HG03378 (cell line): ENCODE measurements around the gene AHDC1.

Source experiments
- ATAC-seq: cut with Tn5 transposase; IDR thresholded peaks from one replicate; pipeline ENCODE4 v1.9.1; 2021; ENCODE audit warnings: mild to moderate bottlenecking, moderate library complexity; ENCODE audit not compliant: unreplicated experiment

AHDC1 gene

DNA sequence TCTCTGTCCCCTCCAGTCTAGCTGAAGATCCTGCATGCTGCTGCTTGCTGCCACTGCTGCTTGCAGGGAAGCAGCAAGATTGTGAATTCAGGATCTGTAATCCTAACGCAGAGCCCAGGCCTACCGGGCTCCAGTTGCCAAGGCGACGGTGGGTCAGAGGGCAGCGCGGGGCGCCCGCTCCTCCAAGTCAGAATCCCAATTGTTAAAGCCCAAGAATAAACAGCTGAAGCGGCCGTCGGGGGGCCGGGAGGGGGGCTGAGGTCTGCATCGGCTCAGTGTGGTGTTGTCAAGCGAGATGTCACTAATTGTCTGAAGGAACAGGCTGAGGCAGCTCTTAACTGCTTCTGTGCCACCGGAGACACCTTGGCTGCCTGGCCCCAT, 36.8 kb downstream of the AHDC1 start:
- ATAC-seq = no peak

DNA sequence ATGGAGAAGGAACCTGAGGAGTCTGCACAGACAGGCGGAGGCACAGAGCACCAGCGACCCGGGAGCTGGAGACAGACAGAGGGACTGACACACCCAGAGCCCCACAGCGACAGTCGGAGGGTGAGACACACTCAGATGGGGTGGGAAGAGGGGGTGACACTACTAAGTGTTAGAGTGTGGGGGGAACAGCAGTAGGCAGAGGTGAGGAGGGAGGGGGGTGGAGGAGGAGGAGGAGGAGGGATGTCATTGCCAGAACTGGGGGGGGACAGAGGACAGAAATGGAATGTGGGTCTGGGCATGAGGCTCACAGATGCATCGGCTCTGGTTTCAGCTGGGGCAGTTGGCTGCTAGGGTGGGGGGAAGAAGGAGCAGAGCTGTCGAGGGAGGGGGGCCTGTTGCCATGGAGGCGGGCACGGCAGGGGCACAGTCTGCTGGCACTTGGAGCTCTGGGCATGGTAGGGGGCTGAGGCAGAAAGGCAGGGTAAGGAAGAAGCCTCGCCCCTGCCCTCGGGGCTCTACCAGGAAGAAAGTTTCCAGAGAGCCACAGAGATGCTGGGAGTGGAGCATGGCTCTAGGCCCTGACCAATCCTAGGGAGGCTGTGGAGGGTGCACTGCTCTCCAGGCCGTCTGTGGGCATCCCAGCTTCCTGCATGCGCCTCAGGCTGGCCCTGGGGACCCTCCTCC, 37.3 kb downstream of the AHDC1 start:
- no peak for ATAC-seq

DNA sequence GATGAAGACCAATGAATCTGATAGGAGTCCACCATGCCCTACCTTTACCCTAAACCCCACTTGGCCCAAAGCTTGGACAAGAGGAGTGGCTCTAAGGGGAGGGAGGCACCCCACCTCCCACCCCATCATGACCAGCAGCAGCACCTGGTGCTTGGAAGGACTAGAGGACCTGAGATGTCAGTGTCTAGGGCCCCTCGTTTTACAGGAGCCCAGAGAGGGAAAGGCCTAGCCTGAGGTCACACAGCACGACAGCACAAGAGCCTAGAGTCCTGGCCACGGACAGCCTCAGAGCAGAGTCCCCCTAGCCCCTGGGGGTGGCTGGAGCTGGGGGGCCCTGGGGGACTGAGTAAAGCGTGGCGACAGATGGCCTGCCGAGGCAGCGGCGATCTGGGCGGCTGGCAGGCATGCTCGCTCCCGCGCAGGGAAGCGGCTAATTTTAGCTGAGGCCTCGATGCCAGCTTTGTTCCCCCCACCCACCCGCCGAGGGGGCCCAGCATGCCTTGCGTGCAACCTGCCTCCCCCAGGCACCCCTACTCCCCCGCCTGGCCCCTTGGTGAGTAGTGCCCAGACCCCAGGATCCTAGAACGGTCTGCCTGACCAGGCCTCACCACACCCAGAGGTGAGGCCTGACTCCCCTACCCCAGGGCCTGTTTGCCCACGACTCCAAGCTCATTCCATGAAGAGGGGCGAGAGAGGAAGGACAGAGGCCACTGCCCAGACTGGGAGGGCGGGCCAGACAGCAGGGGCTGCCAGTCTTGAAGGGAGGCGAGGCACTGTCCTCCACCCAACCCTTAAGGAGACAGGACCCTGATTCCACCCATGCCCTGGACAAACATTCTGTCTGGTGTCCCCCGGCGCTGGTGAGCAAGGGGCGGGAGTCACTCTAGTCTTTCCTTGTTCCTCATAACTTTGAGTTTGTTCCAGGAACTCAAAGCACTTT, 39.0 kb downstream of the AHDC1 start:
- no peak for ATAC-seq

DNA sequence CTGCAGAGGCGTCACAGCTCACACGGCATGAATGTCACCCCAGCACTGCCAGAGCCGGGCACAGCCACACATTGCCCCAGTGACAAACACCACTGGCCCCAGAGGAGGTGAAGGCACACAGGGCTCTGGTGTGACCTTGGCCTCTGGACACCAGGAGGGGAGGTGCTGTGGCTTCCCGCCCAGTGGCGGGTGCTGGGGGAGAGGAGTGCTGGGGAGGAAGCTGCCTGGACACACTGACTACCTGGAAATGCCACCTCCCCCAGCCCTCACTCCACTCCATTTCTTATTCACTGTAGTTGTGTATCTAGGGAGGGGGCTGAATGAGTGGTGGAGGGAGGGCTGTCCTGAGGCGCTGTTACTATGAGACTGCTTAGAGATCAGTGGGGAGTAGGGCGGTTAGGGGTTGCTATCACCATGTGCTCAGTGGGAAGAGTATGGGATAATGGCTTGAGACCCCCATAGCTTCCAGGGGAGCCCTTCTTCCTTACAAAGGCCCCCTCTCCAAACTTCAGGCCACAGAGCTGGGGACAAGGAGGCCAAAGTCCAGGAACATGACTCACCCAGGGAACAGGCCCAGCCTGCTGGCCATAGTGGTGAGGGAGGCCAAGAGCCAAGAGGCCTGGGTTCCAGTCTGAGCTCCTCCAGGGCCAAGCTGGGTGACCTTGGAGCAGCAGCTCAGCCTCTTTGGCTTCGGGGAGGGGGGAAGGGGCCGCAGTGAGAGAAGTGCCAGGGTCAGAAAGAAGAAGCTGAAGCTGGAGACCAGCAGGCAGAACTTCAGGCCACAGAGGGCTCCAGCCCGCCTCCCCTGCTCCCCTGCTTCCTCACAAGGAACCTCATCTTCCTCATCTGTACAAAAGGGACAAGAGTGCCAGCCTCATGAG, 40.1 kb downstream of the AHDC1 start:
- no peak for ATAC-seq

DNA sequence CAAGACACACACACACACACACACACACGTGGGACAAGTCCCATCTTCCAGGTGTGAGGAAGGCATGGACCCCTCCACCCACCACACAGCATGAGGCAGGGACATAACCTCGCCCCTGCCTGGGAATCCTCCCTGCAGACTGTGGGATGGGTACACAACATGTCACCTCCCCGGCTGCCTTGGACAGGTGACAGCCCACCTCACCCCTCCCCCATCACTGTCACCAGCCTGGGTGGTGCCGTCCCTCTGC, 40.7 kb downstream of the AHDC1 start:
- no peak for ATAC-seq

DNA sequence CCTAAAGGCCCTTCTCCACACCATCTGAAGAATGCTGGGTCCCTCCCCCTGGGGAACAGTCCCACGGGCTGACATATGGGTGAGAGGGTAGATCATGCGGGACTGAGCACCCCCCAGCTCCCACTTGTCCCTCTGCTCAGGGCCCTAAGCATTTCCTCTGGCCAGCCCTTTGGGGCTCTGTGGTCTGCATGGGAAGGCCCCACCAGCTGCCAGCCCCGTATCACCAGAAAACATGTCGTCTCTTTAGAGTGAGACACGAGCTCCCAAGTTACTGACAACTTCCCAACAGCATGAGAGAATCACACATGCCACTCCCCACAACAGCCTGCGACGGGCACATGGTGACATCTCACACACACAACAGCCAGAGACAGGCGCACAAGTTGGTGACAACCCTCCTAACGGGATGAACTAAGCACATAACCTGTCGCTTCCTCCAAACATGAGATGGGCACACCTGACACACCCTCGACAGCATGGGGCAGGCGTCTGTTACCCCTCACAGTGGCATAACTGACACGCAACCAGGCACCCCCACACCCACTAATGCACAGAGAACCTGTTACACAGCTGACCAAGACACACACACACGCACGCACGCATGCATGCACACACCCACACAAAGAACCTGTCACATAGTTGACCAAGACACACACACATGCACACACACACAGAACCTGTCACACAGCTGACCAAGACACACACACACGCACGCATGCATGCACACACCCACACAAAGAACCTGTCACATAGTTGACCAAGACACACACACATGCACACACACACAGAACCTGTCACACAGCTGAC, 41.2 kb downstream of the AHDC1 start:
- ATAC-seq = no peak

DNA sequence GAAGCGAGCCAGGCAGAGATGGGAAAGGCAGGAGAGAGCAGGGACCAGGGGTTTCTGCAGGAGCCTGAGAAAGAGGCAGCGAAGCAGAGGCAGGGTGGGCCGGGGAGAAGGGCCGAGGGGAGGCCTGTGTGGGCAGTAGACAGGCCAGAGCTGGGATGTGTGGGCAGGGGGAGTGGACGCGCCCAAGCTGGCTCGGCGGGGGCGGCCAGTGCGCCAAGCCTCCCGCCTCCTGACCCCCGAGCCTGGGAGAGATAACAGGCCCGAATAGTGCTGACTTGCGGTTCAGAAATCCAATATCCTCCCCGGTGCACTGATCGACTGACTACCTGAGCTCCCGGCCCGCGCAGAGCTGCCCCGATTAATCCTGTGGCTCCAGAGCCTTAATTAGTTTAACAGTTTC, 41.9 kb downstream of the AHDC1 start:
- ATAC-seq = no peak

DNA sequence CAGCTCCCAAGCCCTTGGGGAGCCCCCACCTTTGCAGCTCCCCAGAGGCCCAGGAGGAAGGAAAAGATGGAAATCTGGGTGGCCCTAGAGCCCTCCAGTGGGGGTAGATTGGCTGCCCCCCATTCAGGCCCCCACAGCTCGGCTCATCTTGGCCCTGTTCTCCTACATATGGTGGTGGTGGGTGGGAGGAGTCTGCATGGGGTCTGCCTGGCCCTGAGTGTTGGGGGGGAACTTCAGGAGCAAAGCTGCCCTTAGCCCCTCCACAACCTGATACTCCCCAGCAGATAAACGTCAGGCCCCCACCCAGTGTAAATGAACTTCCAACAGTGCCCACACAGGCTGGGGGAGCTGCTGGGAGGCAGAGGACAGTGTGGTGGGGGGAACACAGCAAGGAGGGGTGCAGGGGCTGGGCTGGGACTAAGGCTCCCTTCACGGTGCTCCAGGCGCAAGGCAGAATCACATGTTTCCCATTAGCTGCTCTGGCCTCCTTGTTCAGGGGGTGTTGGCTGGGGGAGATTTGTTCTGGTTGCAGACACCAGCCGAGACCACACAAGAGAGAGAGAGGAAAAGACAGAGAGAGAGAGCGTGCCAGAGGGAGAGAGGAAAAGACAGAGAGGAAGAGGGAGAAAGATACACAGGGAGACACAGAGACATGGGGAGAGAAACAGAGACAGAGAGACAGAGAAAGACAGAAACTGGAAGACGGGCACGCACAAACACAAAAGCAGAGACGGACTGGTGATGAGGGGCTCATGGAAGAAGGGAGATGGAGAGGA, 42.6 kb downstream of the AHDC1 start:
- no peak for ATAC-seq

DNA sequence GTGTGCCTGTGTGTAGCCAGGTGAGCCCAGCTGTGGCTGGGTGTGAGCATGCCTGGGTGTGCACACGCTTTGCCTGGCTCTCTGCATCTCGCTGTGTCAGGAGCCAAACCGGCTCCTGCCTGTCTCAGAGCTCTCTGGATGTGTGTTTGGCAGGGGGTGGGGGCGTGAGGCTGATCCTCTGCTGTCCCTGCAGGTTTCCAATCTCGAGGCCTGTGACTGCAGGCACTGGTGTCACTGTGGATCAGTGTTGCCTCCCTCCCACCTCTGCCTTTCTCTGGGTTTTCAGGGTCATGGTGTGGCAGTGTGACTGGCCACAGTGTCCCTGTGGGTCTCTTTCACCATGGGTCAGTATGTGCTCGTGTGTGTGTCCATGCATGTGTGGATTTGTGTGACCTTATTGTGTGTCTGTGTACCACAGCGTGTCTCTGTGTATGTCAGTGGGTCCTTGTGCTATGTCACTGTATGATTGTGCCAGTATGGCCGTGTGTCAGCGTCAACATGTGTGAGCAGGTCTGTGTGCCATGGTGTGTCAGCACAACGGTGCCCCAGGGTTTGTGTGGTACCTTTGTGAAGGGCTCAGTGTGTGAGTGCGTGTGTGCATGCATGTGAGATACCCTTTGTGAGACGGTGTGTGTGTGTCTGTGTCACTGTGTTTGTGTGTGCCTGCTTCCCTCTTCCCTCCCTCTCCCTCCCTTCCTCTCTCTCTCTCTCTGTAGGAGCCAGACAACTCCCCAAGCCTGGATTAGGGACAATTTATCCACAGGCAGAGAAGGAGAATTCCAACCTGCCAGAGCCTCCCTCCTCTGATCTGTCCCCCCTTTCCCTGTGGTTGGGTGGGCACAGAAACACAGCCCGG, 43.4 kb downstream of the AHDC1 start:
- no peak for ATAC-seq

DNA sequence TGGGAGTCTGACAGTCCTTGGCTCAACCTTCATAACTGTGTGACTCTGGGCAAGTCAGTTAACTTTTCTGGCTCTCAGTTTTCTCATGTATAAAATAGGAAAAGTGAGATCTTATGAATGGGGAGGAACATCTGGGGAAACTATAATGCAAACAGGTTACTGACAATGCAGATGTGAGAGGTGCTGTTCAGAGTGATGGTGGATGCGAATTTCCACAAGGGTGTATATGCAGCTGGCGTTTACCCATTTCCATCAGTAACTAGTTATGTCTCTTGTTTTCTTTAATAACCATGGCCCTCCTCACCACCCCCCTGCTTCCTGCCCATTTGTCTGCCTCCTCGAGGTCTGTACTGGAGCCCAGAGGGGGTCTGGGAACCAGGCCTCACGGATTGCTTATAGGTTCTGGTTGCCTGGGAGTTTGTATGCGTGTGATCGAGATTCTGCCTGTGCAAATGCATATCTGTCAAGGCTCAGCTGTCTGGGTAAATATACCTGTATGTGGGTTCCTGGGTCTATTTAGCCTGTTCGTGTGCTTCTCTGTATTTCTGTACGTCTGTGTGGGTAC, 44.4 kb downstream of the AHDC1 start:
- ATAC-seq = no peak

DNA sequence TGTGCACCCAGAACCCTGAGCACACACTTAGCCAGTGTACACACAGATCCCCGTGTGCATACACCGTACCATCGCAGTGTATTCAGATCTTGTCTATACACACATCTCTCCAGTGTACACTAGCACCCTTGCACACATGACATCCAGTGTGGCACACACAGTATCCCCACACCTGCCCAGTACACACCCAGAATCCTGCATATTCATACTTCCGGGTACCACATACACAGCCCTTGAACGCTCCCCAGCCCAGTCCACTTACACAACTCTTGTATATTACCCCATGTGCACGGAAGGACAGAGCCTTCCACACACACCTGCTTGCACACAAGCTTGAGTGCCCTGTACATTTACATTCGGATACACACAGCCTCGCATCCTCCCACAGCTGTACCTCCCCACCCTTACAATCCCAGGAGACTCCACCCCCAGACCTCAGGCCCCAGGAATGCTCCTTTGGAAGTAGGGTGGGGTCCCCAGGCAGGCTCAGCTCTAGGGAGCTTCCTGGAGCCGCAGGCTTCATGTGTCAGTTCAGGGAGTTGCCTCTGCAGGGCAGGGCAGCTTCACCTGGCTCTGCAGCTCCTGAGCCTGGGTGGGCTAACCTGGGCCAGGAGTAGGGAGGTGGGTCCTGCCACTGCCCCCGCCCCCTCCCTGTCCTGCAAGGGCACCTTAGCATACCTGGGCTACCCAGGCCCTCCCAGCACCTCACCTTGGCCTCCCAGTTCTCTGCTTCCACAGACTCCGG, 46.2 kb downstream of the AHDC1 start:
- ATAC-seq = no peak

DNA sequence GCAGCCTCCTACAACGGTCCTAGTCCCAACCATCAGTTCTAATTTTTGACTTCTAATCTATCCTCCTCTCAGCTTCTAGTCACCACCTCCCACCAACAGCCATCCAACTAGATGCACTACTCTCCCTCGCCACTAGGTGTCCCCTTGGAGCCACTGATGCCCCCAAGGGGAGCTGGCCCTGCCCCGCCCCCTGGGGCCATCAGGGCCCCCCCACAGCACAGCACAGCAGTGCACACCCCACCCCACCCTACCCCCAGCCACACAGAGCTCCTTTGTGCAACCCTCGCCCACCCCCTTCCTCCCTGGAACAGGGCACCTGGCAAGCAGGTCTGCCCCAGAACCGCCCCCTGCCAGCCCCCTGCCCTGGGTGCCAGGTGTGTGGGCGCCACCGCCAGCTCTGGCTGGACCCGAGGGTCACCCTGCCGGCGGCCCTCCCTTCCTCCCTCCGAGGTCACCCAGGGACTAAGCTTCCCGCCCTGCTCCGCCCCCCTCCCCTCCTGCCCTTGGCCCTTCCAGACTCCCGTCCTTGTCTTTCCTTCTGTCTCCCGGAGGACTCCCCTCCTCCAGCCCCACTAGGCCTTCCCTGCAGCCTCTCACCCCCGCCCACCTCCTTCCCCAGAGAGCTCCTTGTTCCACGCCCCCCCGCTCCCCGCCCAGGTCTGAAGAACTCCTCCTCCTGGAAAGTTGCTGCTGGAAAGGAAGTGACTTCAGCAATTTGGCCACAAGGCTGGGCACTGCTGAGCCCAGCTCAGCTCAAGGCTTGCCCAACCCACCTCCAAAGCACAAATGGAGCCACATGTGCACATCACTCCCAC, 47.0 kb downstream of the AHDC1 start:
- ATAC-seq = no peak

DNA sequence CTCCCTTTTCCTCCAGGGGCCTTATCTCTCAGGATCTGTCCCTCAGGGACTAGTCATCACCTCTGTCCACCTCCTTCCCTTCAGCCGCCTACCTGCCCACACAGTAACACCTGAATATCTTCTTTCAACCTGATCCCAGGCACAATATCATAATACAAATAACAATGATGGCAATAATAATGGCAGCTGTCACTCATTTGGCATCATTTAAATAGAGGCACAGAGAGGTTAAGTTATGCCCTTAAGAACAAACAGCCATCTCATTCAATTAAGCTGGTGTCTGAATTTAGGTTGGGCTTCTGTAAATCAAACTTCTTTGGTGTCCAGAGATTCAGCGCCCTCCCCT, 47.5 kb downstream of the AHDC1 start:
- ATAC-seq = no peak

DNA sequence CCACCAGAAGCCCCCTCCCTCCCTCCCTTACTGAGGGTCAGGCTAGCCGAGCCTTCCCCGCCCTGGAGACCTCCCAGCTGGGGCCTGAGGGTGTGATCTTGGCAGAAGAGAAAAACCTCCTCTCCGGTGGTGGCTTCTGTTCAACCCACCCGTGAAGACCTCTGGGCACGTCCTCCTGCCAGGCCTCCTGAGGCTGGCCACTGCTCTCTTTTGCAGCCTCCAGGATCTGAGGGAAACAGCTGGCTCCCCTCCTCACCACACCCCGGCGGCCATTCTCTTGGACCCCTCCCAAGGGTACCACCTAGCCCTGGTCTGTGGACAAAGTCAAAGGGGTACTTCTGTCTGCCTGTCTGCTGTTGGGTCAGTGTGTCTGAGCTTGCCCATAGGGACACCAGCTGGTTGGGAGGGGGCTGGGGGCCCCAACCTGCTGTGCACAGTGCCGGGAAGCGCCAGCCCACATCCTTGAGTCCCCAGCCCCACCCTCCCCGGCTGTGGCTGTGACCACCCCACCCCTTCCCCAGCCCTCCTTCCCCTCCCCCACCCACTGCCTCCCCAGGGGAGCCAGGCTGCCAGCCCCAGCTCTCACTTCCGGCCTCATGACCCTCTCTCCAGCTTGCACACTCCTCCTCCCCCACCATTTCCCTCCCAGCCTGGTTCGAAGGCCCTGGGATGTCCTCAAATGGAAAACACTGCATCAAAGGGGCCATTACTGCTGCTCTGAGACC, 48.1 kb downstream of the AHDC1 start:
- ATAC-seq = no peak

DNA sequence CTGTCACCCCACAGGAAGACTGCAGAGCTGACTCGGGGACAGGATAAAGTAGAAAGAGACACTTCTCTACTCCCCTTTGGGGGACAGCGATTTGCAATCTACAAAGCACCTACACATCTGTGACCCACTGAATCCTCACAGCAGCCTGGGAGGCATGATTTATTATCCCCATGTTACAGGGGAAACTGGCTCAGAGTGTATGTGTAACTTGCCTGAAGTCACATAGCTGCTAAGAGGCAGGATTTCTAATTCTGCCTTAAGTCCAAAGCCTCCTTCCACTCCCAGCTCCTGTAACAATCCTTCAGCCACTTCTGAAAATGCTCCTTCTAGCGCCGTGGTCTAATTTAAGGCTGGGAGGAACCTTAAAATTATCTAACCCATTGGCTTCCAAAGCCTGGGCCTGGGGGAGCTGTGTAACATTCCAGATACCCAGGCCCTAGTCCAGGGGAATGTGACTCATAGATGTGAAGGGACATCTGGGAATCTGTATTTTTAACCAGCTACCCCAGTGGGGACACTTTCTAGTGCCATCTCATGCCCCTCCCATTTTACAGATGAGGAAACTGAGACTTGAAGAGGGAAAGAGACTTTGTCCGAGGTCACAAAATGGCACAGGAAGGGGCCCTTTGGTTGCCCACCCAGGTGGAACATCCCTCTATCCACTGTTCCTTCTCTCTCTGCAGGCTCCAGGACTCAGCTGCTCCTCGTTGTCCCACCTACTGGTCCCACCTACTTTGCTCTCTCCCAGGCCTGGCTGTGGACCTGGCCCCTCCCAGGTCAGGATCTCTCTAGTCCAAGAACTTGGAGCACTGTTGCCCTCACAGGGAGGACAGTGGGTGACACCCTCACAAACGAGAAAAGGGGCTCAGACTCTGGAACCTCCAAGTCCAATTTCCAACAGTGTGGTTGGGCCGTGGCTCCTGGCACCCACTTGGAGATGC, 48.9 kb downstream of the AHDC1 start:
- ATAC-seq = no peak

DNA sequence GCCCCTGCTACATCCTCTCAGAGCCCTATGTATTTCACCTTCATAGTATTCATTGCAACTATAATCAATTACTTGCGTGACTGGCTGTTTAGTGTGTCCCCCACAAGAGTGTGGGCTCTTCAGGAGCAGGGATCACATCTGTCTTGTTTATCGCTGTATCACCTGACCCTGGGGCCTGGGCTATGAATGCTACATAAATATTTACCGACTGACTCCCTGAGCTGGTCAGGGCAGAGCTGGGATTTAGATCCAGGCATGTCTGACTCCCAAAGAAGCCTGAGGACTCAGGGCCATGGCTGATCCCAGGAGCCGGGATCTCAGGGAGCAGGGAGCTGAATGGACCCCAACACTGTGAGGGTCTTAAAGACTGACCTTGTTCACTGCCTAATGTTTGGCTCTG, 49.7 kb downstream of the AHDC1 start:
- ATAC-seq = no peak
